Measurements from ENCODE around the gene CSH1. TPM values are rescaled to one million over a fixed set of nuclear protein-coding genes. Genes with fewer than 3 reads are reported as not detected.
A peak's percentile ranks its signal among the peaks of the same experiment; 100 is the strongest.
"Not testable (repeated sequence)": the region's sequence is repeated elsewhere in the genome, so short reads cannot be mapped to it uniquely, and the experiment has no call there.

The CSH1 gene
- total RNA-seq, 2 experiments from 2014 or later, result not detected

DNA sequence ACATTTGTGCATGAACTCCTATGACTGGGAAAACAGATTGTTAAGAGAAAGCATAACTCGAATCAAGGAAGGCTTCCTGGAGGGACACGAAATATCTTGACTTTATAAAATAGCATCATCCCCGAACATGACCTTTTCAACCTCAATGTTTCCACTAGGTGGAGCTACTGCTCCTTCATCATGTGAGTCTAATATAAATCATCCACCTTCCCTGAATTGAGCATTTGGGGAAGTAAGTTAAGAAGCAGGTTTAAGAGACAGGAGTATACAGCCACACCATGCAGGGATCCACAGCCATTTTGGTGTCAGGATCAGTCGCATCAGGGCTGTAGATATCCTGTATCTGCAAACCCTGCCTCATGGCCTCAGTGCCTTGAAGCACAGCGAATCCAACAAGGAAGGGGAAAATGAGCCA, 7.4 kb upstream of the CSH1 start:
- H3K27ac Mint-ChIP-seq; H3K27me3 ChIP-seq (ENCODE audit: control insufficient read depth in 1 of 2, insufficient read depth in 2 of 2, low read length in 2 of 2); POLR2A ChIA-PET; H3K27me3 Mint-ChIP-seq; intact Hi-C loops (cut with DNase I, micrococcal nuclease); H3K9me3 Mint-ChIP-seq; H3K36me3 ChIP-seq (ENCODE audit: insufficient read depth, low read length); H3K4me1 ChIP-seq (ENCODE audit: insufficient read depth, low read length); H3K4me3 ChIP-seq (ENCODE audit: low read length); H3K4me1 Mint-ChIP-seq (ENCODE audit: low read depth); H3K9me3 ChIP-seq (ENCODE audit: control insufficient read depth in 1 of 2, insufficient read depth in 1 of 2, low read length in 2 of 2); H3K36me3 Mint-ChIP-seq (ENCODE audit: low read depth); H3K27ac ChIP-seq (ENCODE audit: low read depth in 1 of 2, low read length in 2 of 2); H3K4me3 Mint-ChIP-seq: not testable (repeated sequence)
- CTCF ChIA-PET, result interaction anchor here (0.8 to 1.4 kb wide), 6 partner anchors 9 to 379 kb away, joined by 3 to 6 read pairs (median 4); no protein-coding TSS in a partner anchor
- ATAC-seq (ENCODE audit: poor library complexity) (peak; percentile 80), DNase-seq (peak in 2 of 14 experiments; percentile 48 to 61)
- peak; percentile 64 for TF ChIP-seq CTCF (IDR thresholded peaks at IDR 0.05)

- H3K4me3 ChIP-seq (ENCODE audit: low read length); H3K27me3 Mint-ChIP-seq; H3K27ac Mint-ChIP-seq; H3K27me3 ChIP-seq (ENCODE audit: control insufficient read depth in 1 of 2, insufficient read depth in 2 of 2, low read length in 2 of 2); DNase-seq; intact Hi-C loops (cut with DNase I, micrococcal nuclease); H3K4me3 Mint-ChIP-seq; H3K4me1 ChIP-seq (ENCODE audit: insufficient read depth, low read length); H3K4me1 Mint-ChIP-seq (ENCODE audit: low read depth); POLR2A ChIA-PET; ATAC-seq (ENCODE audit: poor library complexity); H3K27ac ChIP-seq (ENCODE audit: low read depth in 1 of 2, low read length in 2 of 2); H3K9me3 ChIP-seq (ENCODE audit: control insufficient read depth in 1 of 2, insufficient read depth in 1 of 2, low read length in 2 of 2); H3K36me3 ChIP-seq (ENCODE audit: insufficient read depth, low read length); H3K36me3 Mint-ChIP-seq (ENCODE audit: low read depth); H3K9me3 Mint-ChIP-seq: not testable (repeated sequence)
- CTCF ChIA-PET, result interaction anchor here (1.2 to 1.6 kb wide), 2 partner anchors 17 to 19 kb away, joined by 3 to 4 read pairs; no protein-coding TSS in a partner anchor
Observed at GRCh38 chr17:63901971-63902370, 5.6 kb upstream of the CSH1 start.

- CTCF ChIA-PET; H3K4me1 ChIP-seq (ENCODE audit: insufficient read depth, low read length); H3K4me3 ChIP-seq (ENCODE audit: low read length); H3K27me3 ChIP-seq (ENCODE audit: control insufficient read depth in 1 of 2, insufficient read depth in 2 of 2, low read length in 2 of 2); H3K36me3 Mint-ChIP-seq (ENCODE audit: low read depth); H3K4me1 Mint-ChIP-seq (ENCODE audit: low read depth); H3K27ac Mint-ChIP-seq; H3K9me3 Mint-ChIP-seq; POLR2A ChIA-PET; H3K4me3 Mint-ChIP-seq; H3K9me3 ChIP-seq (ENCODE audit: control insufficient read depth in 1 of 2, insufficient read depth in 1 of 2, low read length in 2 of 2); H3K36me3 ChIP-seq (ENCODE audit: insufficient read depth, low read length); intact Hi-C loops (cut with DNase I, micrococcal nuclease); H3K27me3 Mint-ChIP-seq; H3K27ac ChIP-seq (ENCODE audit: low read depth in 1 of 2, low read length in 2 of 2): not testable (repeated sequence)
- peak; percentile 43 for ATAC-seq (ENCODE audit: poor library complexity)
- DNase-seq, result peak in 6 of 14 experiments; percentile 2 to 75 (median 24)
Observed at GRCh38 chr17:63898899-63899798, 2.8 kb upstream of the CSH1 start.

GRCh38 chr17:63894821-63895220, 1.6 kb downstream of the CSH1 start:
- H3K4me3 ChIP-seq (ENCODE audit: low read length); H3K4me3 Mint-ChIP-seq; H3K9me3 ChIP-seq (ENCODE audit: control insufficient read depth in 1 of 2, insufficient read depth in 1 of 2, low read length in 2 of 2); ATAC-seq (ENCODE audit: poor library complexity); H3K27ac Mint-ChIP-seq; H3K27me3 Mint-ChIP-seq; CTCF ChIA-PET; intact Hi-C loops (cut with DNase I, micrococcal nuclease); H3K9me3 Mint-ChIP-seq; POLR2A ChIA-PET; DNase-seq; H3K27me3 ChIP-seq (ENCODE audit: control insufficient read depth in 1 of 2, insufficient read depth in 2 of 2, low read length in 2 of 2); H3K36me3 ChIP-seq (ENCODE audit: insufficient read depth, low read length); H3K27ac ChIP-seq (ENCODE audit: low read depth in 1 of 2, low read length in 2 of 2); H3K4me1 ChIP-seq (ENCODE audit: insufficient read depth, low read length); H3K36me3 Mint-ChIP-seq (ENCODE audit: low read depth); H3K4me1 Mint-ChIP-seq (ENCODE audit: low read depth): not testable (repeated sequence)

DNA sequence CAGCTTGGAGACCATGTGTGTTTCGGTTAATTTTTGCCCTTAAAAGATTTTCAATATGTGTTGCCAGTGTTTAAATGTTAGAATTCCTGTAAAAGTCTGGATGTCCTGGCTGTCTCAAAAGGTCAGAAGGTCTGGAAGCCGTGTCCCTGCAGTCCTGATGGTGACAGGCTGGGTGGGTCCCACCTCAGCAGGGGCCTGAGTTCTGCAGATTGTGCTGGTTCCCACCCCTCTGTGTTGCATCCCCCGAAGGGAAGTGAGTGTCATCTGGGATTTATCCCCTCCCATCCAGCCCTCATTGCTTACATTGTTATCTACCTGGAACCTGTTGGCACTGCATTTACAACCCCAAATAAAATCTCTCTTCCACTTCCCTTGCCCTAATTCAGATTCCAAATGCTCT, 2.4 kb downstream of the CSH1 start:
- H3K27ac Mint-ChIP-seq; H3K36me3 Mint-ChIP-seq (ENCODE audit: low read depth); H3K27me3 ChIP-seq (ENCODE audit: control insufficient read depth in 1 of 2, insufficient read depth in 2 of 2, low read length in 2 of 2); H3K36me3 ChIP-seq (ENCODE audit: insufficient read depth, low read length); H3K27me3 Mint-ChIP-seq; POLR2A ChIA-PET; CTCF ChIA-PET; ATAC-seq (ENCODE audit: poor library complexity); H3K4me1 Mint-ChIP-seq (ENCODE audit: low read depth); H3K9me3 ChIP-seq (ENCODE audit: control insufficient read depth in 1 of 2, insufficient read depth in 1 of 2, low read length in 2 of 2); H3K27ac ChIP-seq (ENCODE audit: low read depth in 1 of 2, low read length in 2 of 2); DNase-seq; H3K4me3 Mint-ChIP-seq; H3K4me1 ChIP-seq (ENCODE audit: insufficient read depth, low read length); H3K9me3 Mint-ChIP-seq; H3K4me3 ChIP-seq (ENCODE audit: low read length); intact Hi-C loops (cut with DNase I, micrococcal nuclease): not testable (repeated sequence)

DNA sequence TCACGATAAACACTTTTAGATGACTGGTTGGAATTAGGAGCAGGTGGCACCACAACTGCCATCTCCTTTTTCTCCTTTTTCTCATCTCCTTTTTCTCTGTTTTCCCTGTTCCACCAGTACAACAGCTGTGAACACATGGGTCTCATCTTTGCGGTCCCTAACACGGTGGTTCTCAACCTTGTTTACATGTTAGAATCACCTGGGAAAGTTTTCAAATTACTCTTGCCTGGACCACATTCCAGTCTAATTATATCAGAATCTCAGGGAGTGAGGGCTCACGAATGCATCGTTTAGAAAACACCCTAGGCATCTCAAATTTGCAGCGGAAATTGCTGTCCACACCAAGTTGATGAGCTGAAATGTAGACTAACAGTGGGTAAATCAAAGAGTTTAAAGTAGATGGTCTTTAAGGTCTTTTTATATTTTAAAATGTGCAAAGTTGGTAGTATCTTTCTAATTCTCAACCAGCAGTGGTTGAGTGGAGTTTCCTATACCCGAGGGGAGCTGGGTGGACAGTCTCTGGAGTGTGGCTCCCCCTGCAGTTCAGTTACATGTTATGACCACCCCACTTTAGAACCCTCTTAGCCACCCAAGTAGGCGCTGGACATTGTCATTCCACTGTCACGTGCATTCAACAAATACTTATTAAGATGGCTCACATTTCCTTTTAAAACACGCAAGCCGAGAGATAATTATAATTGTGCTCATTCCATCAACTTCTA, 3.9 kb downstream of the CSH1 start:
- POLR2A ChIA-PET; H3K4me1 Mint-ChIP-seq (ENCODE audit: low read depth); H3K27me3 Mint-ChIP-seq; ATAC-seq (ENCODE audit: poor library complexity); H3K4me3 ChIP-seq (ENCODE audit: low read length); H3K36me3 Mint-ChIP-seq (ENCODE audit: low read depth); H3K4me3 Mint-ChIP-seq; H3K27me3 ChIP-seq (ENCODE audit: control insufficient read depth in 1 of 2, insufficient read depth in 2 of 2, low read length in 2 of 2); H3K9me3 Mint-ChIP-seq; H3K36me3 ChIP-seq (ENCODE audit: insufficient read depth, low read length); H3K27ac Mint-ChIP-seq; intact Hi-C loops (cut with DNase I, micrococcal nuclease); CTCF ChIA-PET; H3K9me3 ChIP-seq (ENCODE audit: control insufficient read depth in 1 of 2, insufficient read depth in 1 of 2, low read length in 2 of 2); H3K27ac ChIP-seq (ENCODE audit: low read depth in 1 of 2, low read length in 2 of 2); H3K4me1 ChIP-seq (ENCODE audit: insufficient read depth, low read length); DNase-seq: not testable (repeated sequence)

Data from CD4-positive, alpha-beta T cell (primary cell).